ENCODE measurements around the gene NPY2R.

GRCh38 chr4:155232432-155232831, 24.0 kb downstream of the NPY2R start:
- TF ChIP-seq POLR2A (IDR thresholded peaks at IDR 0.05; ENCODE audit: low read depth), result no peak
- no peak for TF ChIP-seq EP300 (IDR thresholded peaks at IDR 0.05)
